SK-N-SH treated with all-trans-retinoic acid at 6 μM for 48 hours (cell line): ENCODE results near the gene CHRNB2.

Experiments
- BACH2 ChIP-seq: fragments of 250-450 bp; sonication (Bioruptor Pico); IDR thresholded peaks from 2 replicates; pipeline ENCODE4 v1.9.0; 2021; ENCODE audit warnings: mild to moderate bottlenecking, borderline replicate concordance
- ISL1 ChIP-seq: fragments of 250-450 bp; sonication (Bioruptor Pico); IDR thresholded peaks from 2 replicates; pipeline ENCODE4 v2.1.2; 2022; ENCODE audit warnings: mild to moderate bottlenecking, moderate library complexity
- ZC3H10 ChIP-seq: fragments of 250-450 bp; sonication (Bioruptor Pico); IDR thresholded peaks from 2 replicates; pipeline ENCODE4 v1.5.1; 2021; ENCODE audit warnings: mild to moderate bottlenecking, moderate library complexity
- ZNF8 ChIP-seq: fragments of 450-650 bp; formaldehyde crosslinking; IDR thresholded peaks from 2 replicates; pipeline ENCODE4 v1.5.0; 2020; ENCODE audit warnings: mild to moderate bottlenecking, moderate library complexity
- TF ChIP-seq, protein P1 (sequence below): fragments of 250-450 bp; sonication (Bioruptor Pico); IDR thresholded peaks from 2 replicates; pipeline ENCODE4 v1.5.1; 2020; ENCODE audit warnings: low read depth, mild to moderate bottlenecking, moderate library complexity
- TF ChIP-seq, protein P2 (sequence below): fragments of 250-450 bp; sonication (Bioruptor Pico); IDR thresholded peaks from 2 replicates; pipeline ENCODE4 v1.8.0; 2021; ENCODE audit warnings: low read depth, mild to moderate bottlenecking, moderate library complexity, borderline replicate concordance
- TF ChIP-seq, protein P3 (sequence below): fragments of 250-450 bp; sonication (Bioruptor Pico); IDR thresholded peaks from 2 replicates; pipeline ENCODE4 v1.8.0; 2020; ENCODE audit warnings: mild to moderate bottlenecking, moderate library complexity, borderline replicate concordance

DNA sequence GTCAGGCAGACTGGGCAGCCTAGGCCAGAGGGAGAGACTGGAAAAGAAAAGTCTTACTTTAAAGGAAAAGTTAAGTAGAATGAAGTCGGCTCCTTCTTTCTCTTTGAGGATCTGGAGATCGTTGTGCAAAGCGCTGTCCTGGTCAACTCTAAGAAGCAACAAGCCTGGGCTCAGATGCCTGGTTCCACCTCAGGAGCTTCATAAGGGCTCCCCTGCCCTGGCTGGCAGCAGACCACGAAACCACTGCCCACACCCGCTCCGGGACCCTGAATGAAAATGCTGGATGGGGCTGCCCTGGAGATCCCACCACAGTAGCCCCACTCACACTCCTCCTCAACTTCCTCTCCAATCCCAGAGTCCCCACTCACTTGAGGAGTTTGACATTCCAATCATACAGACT, 15.5 kb upstream of the CHRNB2 start:
- no peak for TF ChIP-seq ISL1
- TF ChIP-seq, protein P1, sequence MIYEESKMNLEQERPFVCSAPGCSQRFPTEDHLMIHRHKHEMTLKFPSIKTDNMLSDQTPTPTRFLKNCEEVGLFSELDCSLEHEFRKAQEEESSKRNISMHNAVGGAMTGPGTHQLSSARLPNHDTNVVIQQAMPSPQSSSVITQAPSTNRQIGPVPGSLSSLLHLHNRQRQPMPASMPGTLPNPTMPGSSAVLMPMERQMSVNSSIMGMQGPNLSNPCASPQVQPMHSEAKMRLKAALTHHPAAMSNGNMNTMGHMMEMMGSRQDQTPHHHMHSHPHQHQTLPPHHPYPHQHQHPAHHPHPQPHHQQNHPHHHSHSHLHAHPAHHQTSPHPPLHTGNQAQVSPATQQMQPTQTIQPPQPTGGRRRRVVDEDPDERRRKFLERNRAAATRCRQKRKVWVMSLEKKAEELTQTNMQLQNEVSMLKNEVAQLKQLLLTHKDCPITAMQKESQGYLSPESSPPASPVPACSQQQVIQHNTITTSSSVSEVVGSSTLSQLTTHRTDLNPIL (CRISPR knock-in tag) = no peak
- no peak for TF ChIP-seq BACH2 (CRISPR knock-in tag)
- TF ChIP-seq, protein P2, sequence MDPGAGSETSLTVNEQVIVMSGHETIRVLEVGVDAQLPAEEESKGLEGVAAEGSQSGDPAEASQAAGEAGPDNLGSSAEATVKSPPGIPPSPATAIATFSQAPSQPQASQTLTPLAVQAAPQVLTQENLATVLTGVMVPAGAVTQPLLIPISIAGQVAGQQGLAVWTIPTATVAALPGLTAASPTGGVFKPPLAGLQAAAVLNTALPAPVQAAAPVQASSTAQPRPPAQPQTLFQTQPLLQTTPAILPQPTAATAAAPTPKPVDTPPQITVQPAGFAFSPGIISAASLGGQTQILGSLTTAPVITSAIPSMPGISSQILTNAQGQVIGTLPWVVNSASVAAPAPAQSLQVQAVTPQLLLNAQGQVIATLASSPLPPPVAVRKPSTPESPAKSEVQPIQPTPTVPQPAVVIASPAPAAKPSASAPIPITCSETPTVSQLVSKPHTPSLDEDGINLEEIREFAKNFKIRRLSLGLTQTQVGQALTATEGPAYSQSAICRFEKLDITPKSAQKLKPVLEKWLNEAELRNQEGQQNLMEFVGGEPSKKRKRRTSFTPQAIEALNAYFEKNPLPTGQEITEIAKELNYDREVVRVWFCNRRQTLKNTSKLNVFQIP (CRISPR knock-in tag) = no peak
- TF ChIP-seq, protein P3, sequence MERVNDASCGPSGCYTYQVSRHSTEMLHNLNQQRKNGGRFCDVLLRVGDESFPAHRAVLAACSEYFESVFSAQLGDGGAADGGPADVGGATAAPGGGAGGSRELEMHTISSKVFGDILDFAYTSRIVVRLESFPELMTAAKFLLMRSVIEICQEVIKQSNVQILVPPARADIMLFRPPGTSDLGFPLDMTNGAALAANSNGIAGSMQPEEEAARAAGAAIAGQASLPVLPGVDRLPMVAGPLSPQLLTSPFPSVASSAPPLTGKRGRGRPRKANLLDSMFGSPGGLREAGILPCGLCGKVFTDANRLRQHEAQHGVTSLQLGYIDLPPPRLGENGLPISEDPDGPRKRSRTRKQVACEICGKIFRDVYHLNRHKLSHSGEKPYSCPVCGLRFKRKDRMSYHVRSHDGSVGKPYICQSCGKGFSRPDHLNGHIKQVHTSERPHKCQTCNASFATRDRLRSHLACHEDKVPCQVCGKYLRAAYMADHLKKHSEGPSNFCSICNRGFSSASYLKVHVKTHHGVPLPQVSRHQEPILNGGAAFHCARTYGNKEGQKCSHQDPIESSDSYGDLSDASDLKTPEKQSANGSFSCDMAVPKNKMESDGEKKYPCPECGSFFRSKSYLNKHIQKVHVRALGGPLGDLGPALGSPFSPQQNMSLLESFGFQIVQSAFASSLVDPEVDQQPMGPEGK (CRISPR knock-in tag) = no peak
- no peak for TF ChIP-seq ZNF8
- no peak for TF ChIP-seq ZC3H10 (CRISPR knock-in tag)
